DMS53 treated with DMSO at 0.1 percent for 48 hours (cell line): ENCODE measurements around the gene CDK19.
"Not testable (repeated sequence)": the region's sequence is repeated elsewhere in the genome, so short reads cannot be mapped to it uniquely, and the experiment has no call there.

Experiments
- DNase-seq: peaks from one replicate; lab custom pipeline; 2025; ENCODE audit not compliant: unreplicated experiment; lab: John Stamatoyannopoulos, UW

CDK19 gene

GRCh38 chr6:110590821-110591351 is 224.4 kb downstream of the CDK19 start:
- no peak for DNase-seq

- no peak for DNase-seq
Measured at GRCh38 chr6:110589865-110590513, 225.3 kb downstream of the CDK19 start.

- DNase-seq = no peak
Measured at GRCh38 chr6:110587328-110587727, 227.9 kb downstream of the CDK19 start.

GRCh38 chr6:110581679-110582078 is 233.6 kb downstream of the CDK19 start:
- no peak for DNase-seq

GRCh38 chr6:110577596-110578167 is 237.6 kb downstream of the CDK19 start:
- DNase-seq = not testable (repeated sequence)

GRCh38 chr6:110575925-110576463 is 239.3 kb downstream of the CDK19 start:
- DNase-seq = no peak

GRCh38 chr6:110574817-110575216 is 240.5 kb downstream of the CDK19 start:
- no peak for DNase-seq

GRCh38 chr6:110573537-110573936 is 241.7 kb downstream of the CDK19 start:
- no peak for DNase-seq

- DNase-seq = no peak
Measured at GRCh38 chr6:110573136-110573535, 242.1 kb downstream of the CDK19 start.

- DNase-seq = no peak
Measured at GRCh38 chr6:110567957-110568696, 247.1 kb downstream of the CDK19 start.

- DNase-seq = no peak
Measured at GRCh38 chr6:110566346-110567125, 248.7 kb downstream of the CDK19 start.

- no peak for DNase-seq
Measured at GRCh38 chr6:110564703-110565421, 250.4 kb downstream of the CDK19 start.

GRCh38 chr6:110563711-110564110 is 251.6 kb downstream of the CDK19 start:
- DNase-seq = no peak

- DNase-seq = no peak
Measured at GRCh38 chr6:110562316-110562915, 252.9 kb downstream of the CDK19 start.

- no peak for DNase-seq
Measured at GRCh38 chr6:110561696-110562095, 253.6 kb downstream of the CDK19 start.

- DNase-seq = no peak
Measured at GRCh38 chr6:110561008-110561396, 254.3 kb downstream of the CDK19 start.

GRCh38 chr6:110560239-110561007 is 254.8 kb downstream of the CDK19 start:
- DNase-seq = no peak
